Endodermal cell (in vitro differentiated cells): ENCODE data around the gene ATXN7. TPM values are rescaled to one million over a fixed set of nuclear protein-coding genes. Genes with fewer than 3 reads are reported as not detected.
A peak's percentile ranks its signal among the peaks of the same experiment; 100 is the strongest.

Experiments used
- DNase-seq: peaks from one replicate; pipeline ENCODE4 v3.0.0-alpha.2; 2017
- H3K27ac ChIP-seq: 2 replicates; pipeline ENCODE4 v1.5.1; 2013; ENCODE audit warnings: mild to moderate bottlenecking, low read depth, low read length, moderate library complexity
- H3K27me3 ChIP-seq: 2 replicates; pipeline ENCODE4 v1.6.1; 2013; ENCODE audit warnings: mild to moderate bottlenecking, low read length, moderate library complexity; ENCODE audit not compliant: insufficient read depth, control insufficient read depth, poor library complexity, severe bottlenecking
- H3K36me3 ChIP-seq: 2 replicates; pipeline ENCODE4 v1.7.0; 2013; ENCODE audit warnings: mild to moderate bottlenecking, low read length, moderate library complexity; ENCODE audit not compliant: control insufficient read depth, insufficient read depth
- H3K4me1 ChIP-seq: one replicate; pipeline ENCODE4 v1.7.0; 2013; ENCODE audit warnings: low read length; ENCODE audit not compliant: control insufficient read depth, insufficient read depth
- H3K4me3 ChIP-seq: 2 replicates; pipeline ENCODE4 v1.5.1; 2013; ENCODE audit warnings: mild to moderate bottlenecking, low read length, moderate library complexity
- H3K9ac ChIP-seq: 2 replicates; pipeline ENCODE4 v1.6.1; 2013; ENCODE audit warnings: mild to moderate bottlenecking, low read length, moderate library complexity; ENCODE audit not compliant: poor library complexity, severe bottlenecking; ENCODE audit errors: extremely low read depth
- H3K9me3 ChIP-seq: 2 replicates; pipeline ENCODE4 v1.6.1; 2013; ENCODE audit warnings: mild to moderate bottlenecking, low read length, moderate library complexity; ENCODE audit not compliant: control insufficient read depth
- H3K27ac Mint-ChIP-seq: 2 replicates; pipeline ENCODE4 v1.8.0; 2020; ENCODE audit warnings: mixed read lengths
- H3K27me3 Mint-ChIP-seq: 2 replicates; pipeline ENCODE4 v1.8.0; 2021; ENCODE audit warnings: mild to moderate bottlenecking, mixed read lengths; ENCODE audit not compliant: insufficient read depth
- H3K36me3 Mint-ChIP-seq: 2 replicates; pipeline ENCODE4 v1.8.0; 2020; ENCODE audit warnings: low read depth, mixed read lengths
- H3K4me1 Mint-ChIP-seq: 2 replicates; pipeline ENCODE4 v1.8.0; 2020; ENCODE audit warnings: mixed read lengths
- H3K4me3 Mint-ChIP-seq: 2 replicates; pipeline ENCODE4 v1.8.0; 2020; ENCODE audit warnings: mild to moderate bottlenecking, moderate library complexity, mixed read lengths
- H3K9me3 Mint-ChIP-seq: 2 replicates; pipeline ENCODE4 v1.8.0; 2020; ENCODE audit warnings: mild to moderate bottlenecking, mixed read lengths
- CTCF ChIP-seq: fragments of 200-600 bp; sonication (generic); conservative IDR thresholded peaks from 2 replicates; pipeline ENCODE4 v1.5.0; 2021; ENCODE audit warnings: antibody characterized with exemption, mild to moderate bottlenecking
- WGBS, 2 experiments: methylation state at CpG; one replicate each; pipeline versions ENCODE4 v1.1.5 to v1.1.7; 2013; ENCODE audit warnings: missing lambda C conversion rate in 2 of 2, mixed read lengths in 1 of 2; ENCODE audit not compliant: insufficient coverage in 1 of 2, insufficient read length in 1 of 2; 5-methylcytosine and 5-hydroxymethylcytosine counted together
- total RNA-seq, 2 donors: library from RNA; stranded (reverse); fragmentation: NEBNext Ultra II Directional in 1 of 2; extraction: Animal tissue kit (Norgen Biotek cat#: 25700) in 1 of 2; gene quantifications; 2 replicates in 1 of 2; 3 replicates in 1 of 2; pipeline ENCODE4 v1.2.1, GENCODE V29; 2021

ATXN7 gene
- total RNA-seq, 2 donors from 2014 or later: 28.1 to 28.8 TPM

- Mint-ChIP-seq H3K9me3 (no peaks in the 10 kb centered on the region), H3K27me3 (no peaks in the 10 kb centered on the region), H3K36me3 (peaks cover 43% of the 10 kb centered on the region), H3K27ac (no peak overlapping the region), H3K4me1 (peaks cover 9% of the 10 kb centered on the region), H3K4me3 (no peak overlapping the region)
- no peak for DNase-seq
- no peaks in the 10 kb centered on the region for H3K27me3 ChIP-seq
- H3K9ac ChIP-seq: no peak overlapping the region
- H3K27ac ChIP-seq: no peak overlapping the region
- H3K4me3 ChIP-seq: no peak overlapping the region
- 94 to 100% methylated on average over 2 of the region's 2 CpGs for WGBS, 2 experiments
- peaks cover 4% of the 10 kb centered on the region for H3K4me1 ChIP-seq
- no peak for TF ChIP-seq CTCF
- H3K9me3 ChIP-seq: no peaks in the 10 kb centered on the region
- H3K36me3 ChIP-seq: peaks cover 58% of the 10 kb centered on the region
Measured at GRCh38 chr3:63900459-63900858, 36.8 kb downstream of the ATXN7 start.

GRCh38 chr3:63905731-63906620, 42.3 kb downstream of the ATXN7 start:
- Mint-ChIP-seq H3K4me3 (no peak overlapping the region), H3K27me3 (no peaks in the 10 kb centered on the region), H3K27ac (no peak overlapping the region), H3K9me3 (no peaks in the 10 kb centered on the region), H3K36me3 (peaks cover 25% of the 10 kb centered on the region), H3K4me1 (peaks cover 7% of the 10 kb centered on the region)
- DNase-seq: no peak
- Histone ChIP-seq H3K27me3 (no peaks in the 10 kb centered on the region), H3K9me3 (no peaks in the 10 kb centered on the region), H3K4me3 (no peak overlapping the region), H3K4me1 (peaks cover 8% of the 10 kb centered on the region), H3K27ac (no peak overlapping the region), H3K36me3 (peaks cover 41% of the 10 kb centered on the region), H3K9ac (no peak overlapping the region)
- WGBS, 2 experiments: 90 to 94% methylated on average over 1 to 4 of the region's 4 CpGs
- no peak for TF ChIP-seq CTCF

GRCh38 chr3:63908081-63908736, 44.5 kb downstream of the ATXN7 start:
- no peak overlapping the region for H3K27ac Mint-ChIP-seq
- no peak overlapping the region for H3K4me3 Mint-ChIP-seq
- H3K27me3 Mint-ChIP-seq: no peaks in the 10 kb centered on the region
- no peak overlapping the region for H3K4me3 ChIP-seq
- no peak for DNase-seq
- peaks cover 17% of the 10 kb centered on the region for H3K4me1 Mint-ChIP-seq
- no peaks in the 10 kb centered on the region for H3K27me3 ChIP-seq
- H3K9ac ChIP-seq: no peak overlapping the region
- peaks cover 25% of the 10 kb centered on the region for H3K36me3 ChIP-seq
- peak; percentile 63 for TF ChIP-seq CTCF
- peaks cover 8% of the 10 kb centered on the region for H3K4me1 ChIP-seq
- 77% methylated on average over 2 of the region's 2 CpGs; no CpG with 5 or more reads in 1 of the 2 experiments for WGBS, 2 experiments
- peaks cover 8% of the 10 kb centered on the region for H3K36me3 Mint-ChIP-seq
- H3K9me3 ChIP-seq: no peaks in the 10 kb centered on the region
- H3K9me3 Mint-ChIP-seq: no peaks in the 10 kb centered on the region
- H3K27ac ChIP-seq: no peak overlapping the region
